Activated naive CD8-positive, alpha-beta T cell treated with anti-CD3 and anti-CD28 coated beads, Interleukin-2, amount 50 U/mL, for 16 hours (primary cell): ENCODE measurements around the gene B4GAT1.
"Not testable (repeated sequence)": the region's sequence is repeated elsewhere in the genome, so short reads cannot be mapped to it uniquely, and the experiment has no call there.

ENCODE experiments used
- DNase-seq: peaks from one replicate; pipeline ENCODE4 v3.0.0-alpha.2; 2020; ENCODE audit warnings: low read depth, low spot score

The B4GAT1 gene

DNA sequence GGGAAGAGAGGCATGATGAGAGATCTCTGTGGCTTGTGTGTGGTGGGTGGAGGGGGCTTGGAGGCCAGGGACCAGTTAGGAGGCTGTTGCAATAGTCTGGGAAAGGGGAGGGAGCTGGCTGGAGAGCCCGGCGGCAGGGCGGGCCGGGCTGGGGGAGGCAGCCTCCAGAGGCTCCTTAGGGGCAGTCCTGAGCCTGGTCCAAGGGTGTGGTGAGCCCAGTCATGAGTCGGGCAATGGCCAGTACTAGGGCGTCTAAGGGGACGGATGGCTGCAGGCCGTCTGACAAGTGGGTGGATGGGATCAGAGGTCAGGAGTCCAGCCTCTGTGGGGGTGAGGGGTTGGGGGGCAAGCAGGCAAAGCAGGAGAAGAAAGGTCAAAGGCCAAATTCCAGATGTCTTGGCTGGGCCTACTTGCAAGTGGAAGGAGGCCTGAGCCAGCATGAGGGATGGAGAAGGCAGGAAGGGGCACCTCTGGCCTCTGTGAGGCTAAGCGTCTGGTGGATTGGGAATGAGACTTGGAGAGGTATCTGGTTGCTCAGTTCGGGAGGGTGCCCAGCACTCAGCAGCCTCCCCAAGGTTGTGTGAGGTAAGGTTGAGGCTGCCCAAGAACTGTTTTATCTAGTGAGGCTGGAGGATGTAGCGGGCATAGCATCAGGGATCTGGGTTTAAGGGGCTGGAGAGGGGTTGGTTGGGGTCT, 24.5 kb downstream of the B4GAT1 start:
- DNase-seq: no peak

DNA sequence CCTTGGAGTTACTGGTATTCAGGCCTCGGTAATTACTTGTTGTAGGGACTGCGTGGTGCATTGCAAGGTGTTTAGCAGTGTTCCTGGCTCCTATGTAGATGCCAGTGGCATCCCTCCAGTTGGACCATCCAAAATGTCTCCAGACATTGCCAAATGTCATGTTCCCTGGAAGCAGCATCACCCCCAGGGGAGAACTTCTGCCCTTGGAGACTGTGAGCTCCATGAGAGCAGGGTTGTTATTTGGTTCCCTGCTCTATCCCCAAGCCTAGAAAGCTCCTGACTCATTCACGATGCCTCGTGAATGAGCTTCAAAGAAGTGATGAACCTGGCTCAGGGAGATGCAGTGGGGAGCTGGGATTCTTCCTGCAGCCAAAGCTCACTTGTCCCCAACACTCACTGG, 25.8 kb downstream of the B4GAT1 start:
- no peak for DNase-seq

DNA sequence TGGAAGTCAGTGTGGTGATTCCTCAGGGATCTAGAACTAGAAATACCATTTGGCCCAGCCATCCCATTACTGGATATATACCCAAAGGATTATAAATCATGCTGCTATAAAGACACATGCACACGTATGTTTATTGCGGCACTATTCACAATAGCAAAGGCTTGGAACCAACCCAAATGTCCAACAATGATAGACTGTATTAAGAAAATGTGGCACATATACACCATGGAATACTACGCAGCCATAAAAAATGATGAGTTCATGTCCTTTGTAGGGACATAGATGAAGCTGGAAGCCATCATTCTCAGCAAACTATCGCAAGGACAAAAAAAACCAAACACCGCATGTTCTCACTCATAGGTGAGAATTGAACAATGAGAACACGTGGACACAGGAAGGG, 26.7 kb downstream of the B4GAT1 start:
- DNase-seq: not testable (repeated sequence)

DNA sequence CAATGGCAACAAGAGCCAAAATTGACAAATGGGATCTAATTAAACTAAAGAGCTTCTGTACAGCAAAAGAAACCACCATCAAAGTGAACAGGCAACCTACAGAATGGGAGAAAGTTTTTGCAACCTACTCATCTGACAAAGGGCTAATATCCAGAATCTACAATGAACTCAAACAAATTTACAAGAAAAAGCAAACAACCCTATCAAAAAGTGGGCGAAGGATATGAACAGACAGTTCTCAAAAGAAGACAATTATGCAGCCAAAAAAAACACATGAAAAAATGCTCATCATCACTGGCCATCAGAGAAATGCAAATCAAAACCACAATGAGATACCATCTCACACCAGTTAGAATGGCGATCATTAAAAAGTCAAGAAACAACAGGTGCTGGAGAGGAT, 27.1 kb downstream of the B4GAT1 start:
- DNase-seq: not testable (repeated sequence)

DNA sequence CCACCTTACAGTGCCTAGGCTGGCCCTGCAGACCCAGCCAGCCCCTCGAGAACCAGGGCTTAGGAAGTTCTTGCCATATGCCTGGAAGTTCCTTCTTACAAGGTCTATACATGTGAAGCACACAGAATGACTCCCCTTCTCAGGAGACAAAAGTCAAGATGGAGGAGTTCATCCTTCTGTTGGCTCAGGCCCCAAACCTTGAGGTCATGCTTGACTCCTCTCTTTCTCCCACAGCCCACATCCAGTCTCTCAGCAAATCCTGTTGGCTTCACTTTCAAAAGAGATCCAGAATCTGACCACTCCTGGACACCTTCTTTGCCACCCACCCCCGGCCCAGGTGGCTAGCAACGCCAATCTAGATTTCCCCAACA, 28.8 kb downstream of the B4GAT1 start:
- DNase-seq: no peak

DNA sequence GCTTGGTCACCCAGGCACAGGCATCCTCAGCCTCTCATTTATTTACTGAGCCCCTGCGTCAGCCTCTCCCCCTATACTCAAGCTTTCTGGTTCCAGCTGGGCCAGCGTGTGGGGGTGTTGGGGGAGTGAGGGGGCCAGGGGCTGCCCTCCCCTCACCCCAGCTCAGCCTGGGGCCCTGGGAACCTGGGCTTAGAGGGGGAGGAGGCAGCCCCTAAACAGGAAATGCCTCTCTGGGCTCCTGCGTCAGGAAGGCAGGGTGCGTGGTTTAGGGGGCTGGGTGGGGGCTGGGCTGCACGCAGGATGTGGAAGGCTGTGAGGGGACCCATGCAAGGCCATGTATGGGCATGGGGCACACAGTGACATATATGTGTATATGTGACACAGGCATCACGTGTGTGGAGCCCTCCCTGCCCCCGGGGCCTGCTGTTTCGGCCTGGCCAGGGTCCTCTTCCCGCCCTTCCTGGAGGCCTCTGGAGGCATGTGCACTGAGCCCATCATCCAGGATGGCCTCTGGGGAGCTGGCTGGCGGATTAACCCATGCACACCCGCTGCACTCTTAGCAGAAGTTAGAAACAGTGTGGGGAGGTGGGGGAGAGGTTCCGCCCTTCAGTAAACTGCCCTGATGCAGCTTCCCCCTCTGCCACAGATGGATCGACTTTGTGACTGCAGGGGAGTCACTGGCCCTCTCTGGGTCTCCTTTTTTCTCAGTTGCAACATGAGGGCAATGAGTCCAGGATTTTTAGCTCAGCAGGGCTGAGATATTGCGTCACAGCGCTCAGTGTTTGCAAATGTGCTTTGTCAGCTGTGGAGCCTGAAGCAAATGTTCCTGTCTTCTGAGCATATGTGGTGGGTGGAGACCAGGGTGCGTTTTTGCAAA, 29.5 kb downstream of the B4GAT1 start:
- no peak for DNase-seq

DNA sequence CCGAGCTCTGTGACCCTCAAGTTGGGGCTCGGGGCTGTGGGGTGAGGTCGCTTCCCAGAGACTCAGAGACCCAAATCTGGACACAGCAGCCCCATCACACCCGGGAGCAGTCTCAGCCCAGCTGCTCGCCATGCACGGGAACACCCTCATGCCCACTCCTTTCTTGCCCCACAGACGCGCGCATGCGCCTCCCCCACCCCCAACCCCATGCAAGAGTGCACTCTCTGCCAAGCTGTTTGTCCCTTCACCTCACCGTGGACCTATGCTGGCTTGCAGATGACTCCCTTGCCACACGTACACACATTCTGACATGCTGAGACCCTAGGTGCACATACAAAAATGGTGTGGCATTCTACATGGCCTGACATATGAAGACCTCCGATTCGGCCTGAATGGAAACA, 30.1 kb downstream of the B4GAT1 start:
- DNase-seq: no peak

DNA sequence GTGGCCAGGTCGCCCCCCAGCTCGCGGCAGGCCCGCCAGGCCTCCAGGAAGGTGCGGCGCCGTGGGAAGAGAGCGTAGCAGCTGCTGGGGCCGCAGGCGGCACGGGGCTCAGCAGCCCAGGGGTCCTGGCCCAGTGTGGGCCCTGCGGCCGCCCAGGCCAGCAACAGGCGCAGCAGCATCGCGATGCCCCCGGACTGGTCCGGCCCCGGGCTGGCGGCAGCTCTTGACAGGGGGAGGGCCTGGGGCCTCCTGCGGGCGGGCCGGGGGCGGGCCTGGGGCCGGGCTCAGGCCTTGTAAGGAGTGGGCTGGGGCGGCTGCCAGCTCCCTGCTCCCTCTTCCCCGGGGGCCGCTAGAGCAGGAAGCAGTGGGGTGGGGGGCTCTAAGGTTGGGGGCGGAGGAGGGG, 30.6 kb downstream of the B4GAT1 start, which contains the start of gene CD248:
CD248 (minus strand) TSS at position 196 of the 403 bp plus-strand sequence; CDS start at position 179, 17 bp downstream.
- DNase-seq: no peak

DNA sequence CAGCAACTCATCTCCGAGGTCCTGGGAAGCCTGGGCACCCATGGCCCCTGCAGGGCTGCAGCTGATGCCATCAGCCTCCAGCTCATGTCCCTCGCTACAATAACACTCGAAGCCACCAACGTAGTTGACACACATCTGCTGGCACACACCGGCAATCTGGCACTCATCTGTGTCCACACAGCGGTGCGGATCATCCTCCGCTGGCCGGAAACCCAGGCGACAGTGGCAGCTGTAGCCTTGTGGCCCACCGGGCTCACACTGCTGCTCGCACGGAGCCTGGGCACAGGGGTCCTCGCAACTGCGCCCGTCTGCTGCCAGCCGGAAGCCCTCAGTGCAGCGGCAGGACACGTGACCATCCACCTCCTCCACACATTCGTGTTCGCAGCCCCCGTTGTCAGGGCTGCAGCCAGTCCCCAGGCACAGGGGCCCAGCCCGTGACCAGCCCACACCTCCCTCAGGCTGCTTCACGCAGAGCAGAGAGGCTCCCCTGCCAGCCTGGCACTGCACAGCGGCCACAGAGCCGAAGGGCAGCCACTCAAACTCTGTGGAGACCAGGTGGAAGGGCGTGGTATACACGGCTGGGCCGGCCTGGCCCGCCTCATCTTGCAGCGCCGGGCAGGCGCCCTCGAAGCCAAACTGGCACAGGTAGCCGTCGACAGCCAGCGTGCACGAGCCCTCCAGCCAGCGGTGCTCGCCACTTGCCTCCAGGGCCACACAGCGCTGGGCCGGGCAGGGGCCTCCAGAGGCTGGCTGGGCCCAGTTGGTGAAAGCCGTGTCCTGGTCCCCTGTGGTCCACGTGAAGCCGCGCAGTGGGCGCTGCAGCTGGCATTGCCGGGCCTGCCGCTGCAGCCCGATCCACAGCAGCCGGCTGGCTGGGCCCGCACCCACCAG, 31.3 kb downstream of the B4GAT1 start:
- no peak for DNase-seq

DNA sequence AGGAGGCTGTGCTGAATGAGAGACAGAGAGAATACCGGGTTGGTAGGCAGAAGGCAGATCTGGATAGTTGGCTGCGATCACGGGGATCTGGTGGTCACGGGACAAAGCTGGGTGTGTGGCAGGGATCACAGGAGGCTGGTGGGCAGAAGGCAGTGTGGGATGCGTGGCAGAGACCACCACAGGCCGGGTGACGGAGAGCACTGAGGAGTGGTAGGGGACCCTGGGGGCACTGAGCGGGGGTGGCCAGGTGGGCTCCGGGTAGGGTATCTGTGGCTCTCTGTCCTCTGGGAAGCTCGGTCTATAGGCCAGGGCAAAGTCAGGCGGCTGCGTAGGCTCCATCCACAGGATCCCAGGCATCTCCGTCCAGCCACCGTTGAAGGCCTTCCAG, 31.9 kb downstream of the B4GAT1 start:
- DNase-seq: no peak

DNA sequence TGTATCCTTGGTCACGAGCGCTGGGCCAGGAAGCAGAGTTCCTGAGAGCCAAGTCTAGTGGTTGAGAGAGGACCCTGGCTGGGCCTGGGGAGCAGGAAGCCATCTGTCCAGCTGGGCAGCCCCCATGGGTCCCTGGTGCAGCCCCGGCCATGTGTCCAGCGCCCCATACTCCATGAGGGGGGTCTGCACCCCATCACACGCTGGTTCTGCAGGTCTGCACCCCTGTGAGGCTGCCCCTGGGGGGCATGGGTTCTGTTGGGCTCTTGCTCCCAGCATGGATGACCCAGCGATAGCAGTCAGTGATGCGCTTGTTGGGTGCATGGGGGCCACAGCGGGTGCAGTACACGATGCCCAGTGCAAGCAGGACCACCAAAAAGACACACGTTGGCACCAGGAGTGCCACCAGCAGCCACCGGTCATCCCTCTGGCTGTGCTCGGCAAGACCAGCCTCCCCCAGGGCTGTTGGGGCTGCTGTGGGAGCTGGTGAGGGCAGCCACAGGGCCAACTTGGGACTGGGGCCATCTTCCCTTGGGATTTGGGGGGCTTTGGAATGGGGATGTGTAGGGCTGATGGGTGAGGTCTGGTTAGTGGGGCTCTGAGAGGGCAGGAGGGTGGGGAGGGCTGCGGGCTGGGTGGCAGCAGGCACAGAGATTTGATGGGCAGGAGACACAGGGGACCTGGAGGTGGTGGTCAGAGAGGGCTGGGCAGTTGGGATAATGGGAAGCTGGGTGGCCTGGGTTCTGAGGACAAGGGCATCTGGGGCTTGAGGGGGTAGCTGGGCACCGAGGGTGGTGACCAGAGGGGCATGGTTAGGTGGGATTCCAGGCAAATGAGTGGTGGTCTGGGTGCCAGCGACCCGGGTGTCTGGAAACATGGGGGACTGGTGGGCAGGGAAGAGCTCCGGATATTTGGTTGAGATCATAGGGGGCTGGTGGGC, 32.6 kb downstream of the B4GAT1 start:
- no peak for DNase-seq

DNA sequence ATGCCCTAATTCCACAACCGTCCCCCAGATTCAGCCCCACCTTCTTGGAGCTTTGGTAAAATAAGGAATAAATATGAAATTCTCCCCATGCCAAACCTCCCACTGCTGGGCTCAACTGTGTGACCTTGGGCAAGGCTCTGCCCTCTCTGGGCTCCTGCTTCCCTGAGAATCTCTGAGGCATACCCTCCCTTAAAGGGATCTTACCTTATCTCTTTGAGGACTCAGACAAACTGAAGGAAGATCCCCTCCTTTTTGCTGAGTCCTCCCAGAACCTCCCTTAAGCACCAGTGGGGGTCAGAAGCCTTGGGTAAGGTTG, 33.3 kb downstream of the B4GAT1 start:
- no peak for DNase-seq

DNA sequence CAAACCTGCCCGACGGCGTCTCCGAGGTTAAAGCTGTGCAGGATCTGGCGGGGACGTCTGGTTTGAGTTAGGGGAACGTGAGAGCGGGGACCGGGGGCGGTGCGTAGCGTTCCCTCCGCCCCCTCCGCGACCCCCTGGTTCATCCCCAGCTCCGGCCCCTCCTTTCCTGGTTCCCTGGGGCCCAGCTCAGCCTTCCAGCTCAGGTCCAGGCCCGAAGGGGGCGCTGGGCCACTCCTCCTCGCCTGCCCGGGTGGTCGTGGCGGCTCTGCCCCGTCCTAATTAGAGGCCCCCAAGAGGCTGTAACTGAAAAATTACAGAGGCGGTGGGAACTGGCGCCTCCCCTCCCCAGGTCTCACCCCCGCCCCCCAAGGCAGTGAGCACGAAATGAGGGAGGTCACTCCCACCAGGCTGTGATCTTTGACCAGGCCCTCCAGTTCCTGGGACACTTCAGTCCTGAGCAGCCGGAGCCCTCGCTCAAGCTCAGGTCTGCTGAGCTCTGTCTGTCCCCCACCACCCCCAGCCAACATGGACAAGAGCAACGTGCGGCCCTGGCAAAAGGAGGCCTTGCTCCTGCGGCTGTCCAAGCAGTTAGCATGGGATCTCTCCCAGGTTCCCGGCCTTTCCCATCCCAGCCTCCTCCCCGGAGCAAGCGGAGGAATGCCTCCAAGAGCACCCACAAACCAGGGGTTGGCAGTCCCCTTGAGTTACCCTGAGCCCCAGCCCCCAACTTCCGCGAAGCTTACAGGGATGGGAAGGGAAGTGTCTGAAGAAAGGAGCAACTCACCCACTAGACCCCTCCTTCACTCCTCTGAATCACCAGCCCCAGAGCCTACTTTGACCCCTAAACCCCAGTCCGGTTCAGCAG, 33.9 kb downstream of the B4GAT1 start:
- DNase-seq: no peak

DNA sequence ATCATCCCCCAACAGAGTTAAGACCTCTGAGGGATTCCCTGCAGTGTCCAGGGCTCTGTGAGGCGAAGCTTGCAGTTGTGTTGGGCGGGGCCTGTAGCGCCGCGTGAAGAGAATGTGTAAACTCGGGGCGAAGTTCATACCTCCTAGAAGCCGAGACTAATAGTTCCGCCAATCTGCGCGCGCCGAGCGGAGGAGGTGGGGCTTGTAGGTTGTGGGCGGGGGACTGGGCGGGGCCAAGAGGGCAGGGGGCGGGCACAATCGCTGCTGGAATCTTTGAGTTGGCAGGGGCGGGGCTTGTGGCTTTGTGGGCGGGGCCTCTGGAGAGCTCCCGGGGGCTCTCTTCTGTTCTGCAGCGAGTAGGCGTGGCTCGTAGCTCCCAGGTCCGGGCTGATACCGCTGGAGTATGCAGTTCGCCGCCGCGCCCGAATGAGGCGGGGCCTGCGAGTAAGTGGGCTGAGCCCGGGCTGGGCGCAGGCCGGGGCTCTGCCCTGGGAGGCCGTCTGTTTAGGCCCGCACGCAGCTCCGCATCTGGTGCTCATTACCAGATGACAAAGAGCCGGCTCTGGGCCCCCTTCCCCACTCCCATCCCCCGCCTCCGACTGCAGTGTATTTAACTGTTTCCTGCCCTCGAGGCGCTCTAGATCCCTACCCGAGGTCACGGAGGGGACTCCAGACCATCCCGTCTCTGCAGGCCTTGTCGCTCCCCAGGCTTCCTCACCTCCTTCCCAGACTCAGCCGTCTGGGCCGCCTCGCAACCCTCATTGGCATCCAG, 34.7 kb downstream of the B4GAT1 start:
- DNase-seq: peak; percentile 98

DNA sequence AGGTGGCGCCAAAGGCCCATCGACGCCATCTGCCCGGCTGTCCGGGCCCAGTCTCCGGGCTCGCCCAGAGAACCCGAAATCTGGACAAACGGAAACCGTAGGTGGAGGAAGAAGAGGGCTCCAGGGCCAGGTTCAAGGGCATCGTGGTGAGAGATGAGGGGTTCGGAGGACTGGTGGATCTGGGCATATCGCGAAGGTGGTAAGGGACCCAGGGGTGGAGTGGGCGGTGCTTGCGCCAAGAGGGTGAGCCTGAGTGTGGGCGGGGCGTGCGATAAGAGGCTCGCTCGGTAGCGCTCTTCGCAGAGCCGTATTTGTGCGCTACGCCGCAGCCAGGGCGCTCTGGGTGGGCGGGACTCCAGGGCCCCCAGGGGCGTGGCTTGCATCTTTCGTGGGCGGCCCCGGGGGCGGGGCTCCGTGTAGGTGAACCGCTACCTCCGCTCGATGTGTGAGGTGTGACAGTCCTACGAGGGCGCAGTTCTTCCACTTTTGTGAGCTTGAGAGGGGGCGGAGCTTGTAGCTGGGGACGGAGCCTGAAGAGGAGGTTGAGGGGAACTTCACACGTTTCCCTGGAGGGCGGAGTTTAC, 35.4 kb downstream of the B4GAT1 start:
- peak; percentile 94 for DNase-seq

DNA sequence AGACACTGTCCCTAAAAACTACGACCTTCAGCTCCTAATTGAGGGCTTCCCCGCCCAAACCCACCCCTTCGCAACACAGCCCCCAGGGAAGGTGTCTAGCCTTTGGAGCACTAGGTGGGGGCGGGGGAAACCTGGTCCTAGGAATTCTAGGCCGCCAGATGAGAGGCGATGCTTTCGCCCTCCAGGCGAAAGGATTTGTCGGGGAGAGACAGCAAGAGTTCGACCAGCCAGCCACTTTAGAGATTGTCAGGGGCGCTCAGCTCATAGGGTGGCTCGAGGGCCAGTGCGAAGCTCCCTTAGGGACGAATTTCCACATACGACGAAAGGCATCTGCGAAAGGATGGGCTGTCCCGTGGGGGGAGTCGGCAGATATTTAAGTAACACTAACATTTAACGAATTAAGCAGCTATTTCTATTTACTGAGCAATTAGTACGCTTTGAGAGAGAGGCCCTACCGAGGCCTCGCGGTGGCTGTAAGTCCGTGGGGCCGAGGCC, 35.9 kb downstream of the B4GAT1 start:
- DNase-seq: no peak

DNA sequence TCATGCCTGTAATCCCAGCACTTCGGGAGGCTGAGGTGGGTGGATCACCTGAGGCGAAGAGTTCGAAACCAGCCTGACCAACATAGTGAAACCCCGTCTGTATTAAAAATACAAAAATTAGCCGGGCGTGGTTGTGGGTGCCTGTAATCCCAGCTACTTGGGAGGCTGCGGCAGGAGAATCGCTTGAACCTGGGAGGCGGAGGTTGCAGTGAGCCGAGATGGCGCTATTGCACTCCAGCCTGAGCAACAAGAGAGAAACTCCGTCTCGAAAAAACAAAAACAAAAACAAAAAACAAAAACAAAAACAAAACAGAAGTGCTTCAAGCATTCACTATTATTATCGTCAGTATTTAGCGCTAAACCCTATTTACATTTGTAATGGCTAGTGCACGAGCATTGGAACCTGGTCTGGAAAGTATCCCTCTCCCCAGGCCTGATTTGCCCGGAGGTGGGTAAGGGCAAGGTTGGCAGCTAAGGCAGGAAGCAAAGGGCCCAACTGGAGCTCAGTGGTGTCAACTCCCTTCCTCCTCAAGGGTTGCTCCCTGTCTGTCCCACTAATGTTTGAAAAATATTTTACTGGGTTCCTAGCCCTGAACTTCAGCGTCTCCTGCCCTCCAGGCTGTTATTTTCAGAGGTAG, 36.5 kb downstream of the B4GAT1 start:
- DNase-seq: not testable (repeated sequence)

DNA sequence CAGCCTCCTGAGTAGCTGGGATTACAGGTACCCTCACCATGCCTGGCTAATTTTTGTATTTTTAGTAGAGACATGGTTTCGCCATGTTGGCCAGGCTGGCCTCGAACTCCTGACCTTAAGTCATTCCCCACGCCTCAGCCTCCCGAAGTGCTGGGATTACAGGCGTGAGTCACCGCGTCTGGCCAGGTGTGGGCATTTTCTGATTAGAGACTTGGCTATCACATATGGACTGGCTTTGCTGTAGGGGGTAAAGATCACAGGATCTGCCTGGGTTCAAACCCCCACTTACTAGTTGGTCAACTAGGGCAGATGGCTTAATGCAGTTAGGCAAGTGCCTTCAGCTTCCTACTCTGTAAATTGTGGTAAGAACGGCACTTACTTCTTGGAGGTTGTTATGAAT, 37.1 kb downstream of the B4GAT1 start:
- no peak for DNase-seq
